C4-2B (cell line): ENCODE data around the gene KCNS1.

Experiments
- ZFX ChIP-seq: fragments of 450-650 bp; IDR thresholded peaks from 2 replicates; pipeline ENCODE4 v1.6.1; 2017
- TF ChIP-seq, protein P1 (sequence below): fragments of 450-650 bp; conservative IDR thresholded peaks from 2 replicates; pipeline ENCODE4 v1.5.1; 2017; ENCODE audit warnings: mild to moderate bottlenecking

GRCh38 chr20:45080867-45081624 lies 19.9 kb downstream of the KCNS1 start:
- TF ChIP-seq, protein P1, sequence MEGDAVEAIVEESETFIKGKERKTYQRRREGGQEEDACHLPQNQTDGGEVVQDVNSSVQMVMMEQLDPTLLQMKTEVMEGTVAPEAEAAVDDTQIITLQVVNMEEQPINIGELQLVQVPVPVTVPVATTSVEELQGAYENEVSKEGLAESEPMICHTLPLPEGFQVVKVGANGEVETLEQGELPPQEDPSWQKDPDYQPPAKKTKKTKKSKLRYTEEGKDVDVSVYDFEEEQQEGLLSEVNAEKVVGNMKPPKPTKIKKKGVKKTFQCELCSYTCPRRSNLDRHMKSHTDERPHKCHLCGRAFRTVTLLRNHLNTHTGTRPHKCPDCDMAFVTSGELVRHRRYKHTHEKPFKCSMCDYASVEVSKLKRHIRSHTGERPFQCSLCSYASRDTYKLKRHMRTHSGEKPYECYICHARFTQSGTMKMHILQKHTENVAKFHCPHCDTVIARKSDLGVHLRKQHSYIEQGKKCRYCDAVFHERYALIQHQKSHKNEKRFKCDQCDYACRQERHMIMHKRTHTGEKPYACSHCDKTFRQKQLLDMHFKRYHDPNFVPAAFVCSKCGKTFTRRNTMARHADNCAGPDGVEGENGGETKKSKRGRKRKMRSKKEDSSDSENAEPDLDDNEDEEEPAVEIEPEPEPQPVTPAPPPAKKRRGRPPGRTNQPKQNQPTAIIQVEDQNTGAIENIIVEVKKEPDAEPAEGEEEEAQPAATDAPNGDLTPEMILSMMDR: peak; percentile 62
- no peak for TF ChIP-seq ZFX
